ENCODE data around the gene TRAPPC11. TPM values are rescaled to one million over a fixed set of nuclear protein-coding genes. Genes with fewer than 3 reads are reported as not detected.
"Not testable (repeated sequence)": the region's sequence is repeated elsewhere in the genome, so short reads cannot be mapped to it uniquely, and the experiment has no call there.

Gene TRAPPC11
- total RNA-seq, 1 donor from 2014 or later, result 38.2 TPM

DNA sequence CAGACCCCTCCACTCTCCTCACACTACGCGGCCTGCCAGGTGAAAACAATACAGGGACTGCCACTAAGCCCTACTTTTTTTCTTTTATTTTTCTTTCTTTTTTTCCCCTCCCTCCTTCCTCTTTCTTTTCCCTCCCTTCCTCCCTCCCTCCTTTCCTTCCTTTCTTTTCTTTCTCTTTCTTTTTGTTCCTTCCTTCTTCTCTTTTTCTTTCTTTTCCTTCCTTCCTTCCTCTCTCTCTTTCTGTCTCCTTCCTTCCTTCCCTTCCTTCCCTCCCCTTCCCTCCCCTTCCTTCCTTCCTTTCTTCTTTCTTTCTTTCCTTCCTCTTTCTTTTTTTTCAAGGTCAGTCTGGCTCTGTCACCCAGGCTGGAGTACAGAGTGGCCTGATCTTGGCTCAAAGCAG is 42.0 kb upstream of the TRAPPC11 start:
- DNase-seq (ENCODE audit: low read depth, low spot score), result no peak
- Mint-ChIP-seq H3K27me3 (ENCODE audit: low read depth) (no peaks in the 10 kb centered on the region), H3K27ac (ENCODE audit: unreplicated experiment) (no peak overlapping the region), H3K4me1 (peaks cover 15% of the 10 kb centered on the region), H3K9me3 (no peaks in the 10 kb centered on the region), H3K36me3 (ENCODE audit: low read depth) (no peaks in the 10 kb centered on the region), H3K4me3 (no peak overlapping the region)
- TF ChIP-seq, protein P1, sequence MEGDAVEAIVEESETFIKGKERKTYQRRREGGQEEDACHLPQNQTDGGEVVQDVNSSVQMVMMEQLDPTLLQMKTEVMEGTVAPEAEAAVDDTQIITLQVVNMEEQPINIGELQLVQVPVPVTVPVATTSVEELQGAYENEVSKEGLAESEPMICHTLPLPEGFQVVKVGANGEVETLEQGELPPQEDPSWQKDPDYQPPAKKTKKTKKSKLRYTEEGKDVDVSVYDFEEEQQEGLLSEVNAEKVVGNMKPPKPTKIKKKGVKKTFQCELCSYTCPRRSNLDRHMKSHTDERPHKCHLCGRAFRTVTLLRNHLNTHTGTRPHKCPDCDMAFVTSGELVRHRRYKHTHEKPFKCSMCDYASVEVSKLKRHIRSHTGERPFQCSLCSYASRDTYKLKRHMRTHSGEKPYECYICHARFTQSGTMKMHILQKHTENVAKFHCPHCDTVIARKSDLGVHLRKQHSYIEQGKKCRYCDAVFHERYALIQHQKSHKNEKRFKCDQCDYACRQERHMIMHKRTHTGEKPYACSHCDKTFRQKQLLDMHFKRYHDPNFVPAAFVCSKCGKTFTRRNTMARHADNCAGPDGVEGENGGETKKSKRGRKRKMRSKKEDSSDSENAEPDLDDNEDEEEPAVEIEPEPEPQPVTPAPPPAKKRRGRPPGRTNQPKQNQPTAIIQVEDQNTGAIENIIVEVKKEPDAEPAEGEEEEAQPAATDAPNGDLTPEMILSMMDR (conservative IDR thresholded peaks at IDR 0.05), result no peak

DNA sequence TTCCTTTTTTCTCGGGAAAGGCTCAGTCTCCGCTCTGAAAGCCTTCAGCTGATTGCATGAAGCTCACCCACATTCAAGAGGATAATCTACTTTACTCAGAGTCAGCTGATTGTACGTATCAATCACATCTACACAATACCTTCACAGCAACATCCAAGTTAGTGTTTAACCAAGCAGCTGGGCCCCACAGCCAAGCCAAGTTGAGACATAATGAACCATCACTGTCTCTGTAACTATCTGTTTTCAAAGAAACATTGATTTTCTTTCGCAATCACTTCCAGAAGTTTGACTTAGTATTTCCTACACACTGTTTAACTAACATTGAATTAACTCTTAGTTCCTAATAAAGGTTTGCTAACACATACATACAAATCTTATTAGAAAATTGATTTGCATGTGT is 40.4 kb upstream of the TRAPPC11 start:
- DNase-seq (ENCODE audit: low read depth, low spot score), result no peak
- peaks cover 15% of the 10 kb centered on the region for H3K4me1 Mint-ChIP-seq
- H3K4me3 Mint-ChIP-seq, result no peak overlapping the region
- no peaks in the 10 kb centered on the region for H3K36me3 Mint-ChIP-seq (ENCODE audit: low read depth)
- H3K27me3 Mint-ChIP-seq (ENCODE audit: low read depth), result no peaks in the 10 kb centered on the region
- H3K27ac Mint-ChIP-seq (ENCODE audit: unreplicated experiment), result peak overlapping the region; percentile 7
- no peaks in the 10 kb centered on the region for H3K9me3 Mint-ChIP-seq
- TF ChIP-seq, protein P1 (conservative IDR thresholded peaks at IDR 0.05), result no peak

GRCh38 chr4:183620421-183620820 is 38.7 kb upstream of the TRAPPC11 start:
- no peaks in the 10 kb centered on the region for H3K27me3 Mint-ChIP-seq (ENCODE audit: low read depth)

DNA sequence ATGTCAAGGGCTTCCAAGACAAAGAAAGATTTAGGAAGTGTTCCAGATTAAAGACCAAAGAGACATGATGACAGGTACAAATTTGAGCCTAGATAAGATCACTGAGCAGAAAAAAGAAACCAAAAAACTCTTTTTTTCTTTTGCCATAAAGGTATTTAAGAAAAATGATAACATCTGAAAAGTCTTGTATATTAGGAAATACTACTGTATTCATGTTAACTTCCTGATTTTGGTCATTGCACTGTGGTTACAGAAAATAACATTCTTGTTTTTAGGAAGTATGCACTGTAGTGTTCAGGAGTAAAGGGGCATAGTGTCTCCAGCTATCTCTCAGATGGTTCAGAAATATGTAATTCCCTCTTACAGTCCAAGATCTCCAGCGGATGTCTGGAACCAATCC is 37.2 kb upstream of the TRAPPC11 start:
- peaks cover 15% of the 10 kb centered on the region for H3K4me1 Mint-ChIP-seq
- no peak overlapping the region for H3K4me3 Mint-ChIP-seq
- TF ChIP-seq, protein P1 (conservative IDR thresholded peaks at IDR 0.05), result no peak
- no peaks in the 10 kb centered on the region for H3K9me3 Mint-ChIP-seq
- no peaks in the 10 kb centered on the region for H3K36me3 Mint-ChIP-seq (ENCODE audit: low read depth)
- no peaks in the 10 kb centered on the region for H3K27me3 Mint-ChIP-seq (ENCODE audit: low read depth)
- no peak overlapping the region for H3K27ac Mint-ChIP-seq (ENCODE audit: unreplicated experiment)
- no peak for DNase-seq (ENCODE audit: low read depth, low spot score)

More at GRCh38 chr4:183620421-183620820, 38.7 kb upstream of the TRAPPC11 start:
- DNase-seq (ENCODE audit: low read depth, low spot score), result no peak
- Mint-ChIP-seq H3K36me3 (ENCODE audit: low read depth) (no peaks in the 10 kb centered on the region), H3K4me3 (no peak overlapping the region), H3K27ac (ENCODE audit: unreplicated experiment) (no peak overlapping the region), H3K4me1 (peaks cover 15% of the 10 kb centered on the region), H3K9me3 (no peaks in the 10 kb centered on the region)
- TF ChIP-seq, protein P1 (conservative IDR thresholded peaks at IDR 0.05), result no peak

DNA sequence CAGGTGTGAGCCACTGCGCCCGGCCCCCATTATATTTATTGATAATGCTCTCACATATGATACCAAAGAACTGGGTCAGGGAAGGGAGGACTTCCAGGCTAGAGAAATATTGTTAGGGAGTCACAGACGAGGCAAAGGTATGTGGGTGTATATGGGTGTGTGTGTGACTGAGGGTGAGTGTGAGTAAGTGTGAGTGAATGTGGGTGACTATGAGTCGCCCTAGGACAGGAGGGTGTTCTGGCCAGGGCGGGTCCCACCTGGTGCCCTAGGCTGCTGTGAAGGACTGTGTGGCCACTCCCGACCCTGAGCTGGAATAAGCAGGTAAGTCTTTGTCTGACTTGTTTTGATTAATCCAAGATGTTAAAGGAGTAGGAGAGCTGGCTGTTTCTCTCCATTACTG is 34.5 kb upstream of the TRAPPC11 start:
- peaks cover 4% of the 10 kb centered on the region for H3K4me1 Mint-ChIP-seq
- H3K9me3 Mint-ChIP-seq, result no peaks in the 10 kb centered on the region
- TF ChIP-seq, protein P1 (conservative IDR thresholded peaks at IDR 0.05), result no peak
- H3K4me3 Mint-ChIP-seq, result no peak overlapping the region
- no peaks in the 10 kb centered on the region for H3K27me3 Mint-ChIP-seq (ENCODE audit: low read depth)
- DNase-seq (ENCODE audit: low read depth, low spot score), result no peak
- H3K36me3 Mint-ChIP-seq (ENCODE audit: low read depth), result no peaks in the 10 kb centered on the region
- H3K27ac Mint-ChIP-seq (ENCODE audit: unreplicated experiment), result peak overlapping the region; percentile 36

DNA sequence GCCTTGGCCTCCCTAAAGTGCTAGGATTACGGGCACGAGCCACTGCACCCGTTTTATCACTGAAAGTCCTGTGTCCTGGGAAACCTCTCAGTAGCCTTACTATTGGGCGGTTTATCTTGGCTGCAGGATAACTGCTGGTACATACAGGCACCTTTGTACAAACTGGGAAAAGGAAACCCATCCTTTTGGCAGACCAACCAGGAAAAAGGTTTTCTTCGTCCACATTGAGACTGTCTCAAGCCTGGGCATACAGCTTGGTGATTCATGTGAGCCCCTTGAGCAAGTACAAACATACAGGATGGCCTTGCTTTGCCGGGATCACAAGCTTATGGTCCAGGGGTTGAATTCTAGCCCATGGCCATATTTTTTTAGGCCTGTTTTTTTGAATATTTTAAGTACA is 32.9 kb upstream of the TRAPPC11 start:
- TF ChIP-seq, protein P1 (conservative IDR thresholded peaks at IDR 0.05), result no peak
- H3K9me3 Mint-ChIP-seq, result no peaks in the 10 kb centered on the region
- H3K4me1 Mint-ChIP-seq, result no peaks in the 10 kb centered on the region
- no peak for DNase-seq (ENCODE audit: low read depth, low spot score)
- H3K36me3 Mint-ChIP-seq (ENCODE audit: low read depth), result no peaks in the 10 kb centered on the region
- H3K27ac Mint-ChIP-seq (ENCODE audit: unreplicated experiment), result no peak overlapping the region
- no peaks in the 10 kb centered on the region for H3K27me3 Mint-ChIP-seq (ENCODE audit: low read depth)
- H3K4me3 Mint-ChIP-seq, result no peak overlapping the region

DNA sequence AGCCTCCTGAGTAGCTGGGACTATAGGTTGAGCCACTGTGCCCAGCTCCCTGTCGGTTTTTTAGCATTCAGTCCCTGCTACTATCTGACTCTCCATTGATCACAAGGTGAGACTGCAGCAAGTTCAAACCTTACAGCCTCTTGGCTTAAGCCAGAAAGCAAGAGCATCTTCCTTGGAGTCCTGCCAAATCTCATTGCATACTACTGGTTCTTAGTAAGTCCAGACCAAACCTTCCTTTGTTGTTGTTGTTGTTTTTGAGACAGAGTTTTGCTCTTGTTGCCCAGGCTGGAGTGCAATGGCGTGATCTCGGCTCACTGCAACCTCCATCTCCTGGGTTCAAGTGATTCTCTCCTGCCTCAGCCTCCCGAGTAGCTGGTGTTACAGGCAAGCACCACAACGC is 31.8 kb upstream of the TRAPPC11 start:
- not testable (repeated sequence) for H3K36me3 Mint-ChIP-seq (ENCODE audit: low read depth); H3K4me1 Mint-ChIP-seq; H3K27ac Mint-ChIP-seq (ENCODE audit: unreplicated experiment); H3K4me3 Mint-ChIP-seq; DNase-seq (ENCODE audit: low read depth, low spot score); H3K9me3 Mint-ChIP-seq; H3K27me3 Mint-ChIP-seq (ENCODE audit: low read depth)
